ENCODE measurements around the gene AKAP6.

Gene AKAP6

DNA sequence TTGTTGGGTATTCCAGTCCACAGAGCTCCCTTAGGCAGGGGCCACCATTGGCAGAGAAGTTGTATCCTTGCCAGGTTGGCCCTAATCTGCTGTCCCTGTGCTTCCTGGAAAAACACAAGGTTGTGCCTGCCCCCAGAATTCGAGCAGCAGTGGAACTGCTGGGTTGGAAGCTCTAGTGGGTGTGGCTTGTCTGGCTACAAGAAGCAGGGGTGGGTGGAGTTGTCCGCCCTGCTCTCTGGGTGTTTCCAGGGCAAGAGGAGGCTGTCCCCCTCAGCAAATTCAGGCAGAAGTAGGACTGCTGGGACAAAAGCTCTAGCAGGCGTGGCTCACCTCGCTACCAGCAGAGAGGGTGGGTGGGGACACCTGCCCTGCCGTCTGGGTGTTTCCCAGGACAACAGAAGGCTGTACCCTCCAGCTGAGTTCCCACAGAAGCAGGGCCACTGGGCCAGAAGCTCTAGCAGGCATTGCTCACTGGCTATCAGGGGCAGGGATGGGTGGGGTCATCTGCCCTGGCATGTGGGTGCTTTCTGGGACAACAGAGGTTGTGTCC is 536.8 kb downstream of the AKAP6 start:
- TF ChIP-seq, protein P1, sequence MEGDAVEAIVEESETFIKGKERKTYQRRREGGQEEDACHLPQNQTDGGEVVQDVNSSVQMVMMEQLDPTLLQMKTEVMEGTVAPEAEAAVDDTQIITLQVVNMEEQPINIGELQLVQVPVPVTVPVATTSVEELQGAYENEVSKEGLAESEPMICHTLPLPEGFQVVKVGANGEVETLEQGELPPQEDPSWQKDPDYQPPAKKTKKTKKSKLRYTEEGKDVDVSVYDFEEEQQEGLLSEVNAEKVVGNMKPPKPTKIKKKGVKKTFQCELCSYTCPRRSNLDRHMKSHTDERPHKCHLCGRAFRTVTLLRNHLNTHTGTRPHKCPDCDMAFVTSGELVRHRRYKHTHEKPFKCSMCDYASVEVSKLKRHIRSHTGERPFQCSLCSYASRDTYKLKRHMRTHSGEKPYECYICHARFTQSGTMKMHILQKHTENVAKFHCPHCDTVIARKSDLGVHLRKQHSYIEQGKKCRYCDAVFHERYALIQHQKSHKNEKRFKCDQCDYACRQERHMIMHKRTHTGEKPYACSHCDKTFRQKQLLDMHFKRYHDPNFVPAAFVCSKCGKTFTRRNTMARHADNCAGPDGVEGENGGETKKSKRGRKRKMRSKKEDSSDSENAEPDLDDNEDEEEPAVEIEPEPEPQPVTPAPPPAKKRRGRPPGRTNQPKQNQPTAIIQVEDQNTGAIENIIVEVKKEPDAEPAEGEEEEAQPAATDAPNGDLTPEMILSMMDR (IDR thresholded peaks at IDR 0.05; ENCODE audit: low read depth, low read length, missing control alignments): no peak
- no peak for DNase-seq (ENCODE audit: low read depth)
- no peak overlapping the region for H3K4me3 ChIP-seq (ENCODE audit: low read depth, low read length)

DNA sequence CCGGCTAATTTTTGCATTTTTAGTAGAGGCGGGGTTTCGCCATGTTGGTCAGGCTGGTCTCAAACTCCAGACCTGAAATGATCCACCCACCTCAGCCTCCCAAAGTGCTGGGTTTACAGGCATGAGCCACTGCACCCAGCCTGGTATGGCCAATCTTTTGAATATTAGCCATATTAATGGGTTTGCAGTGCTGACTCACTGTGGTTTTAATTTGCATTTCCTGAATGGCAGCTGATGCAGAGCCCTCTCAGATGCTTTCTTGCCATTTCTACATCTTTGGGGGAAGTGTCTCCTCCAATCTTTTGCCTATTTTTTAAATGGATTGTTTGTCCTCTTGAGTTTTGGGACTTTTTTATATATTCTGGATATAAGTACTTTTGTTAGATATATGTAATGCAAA is 554.1 kb downstream of the AKAP6 start:
- H3K4me3 ChIP-seq (ENCODE audit: low read depth, low read length): no peak overlapping the region
- TF ChIP-seq, protein P1 (IDR thresholded peaks at IDR 0.05; ENCODE audit: low read depth, low read length, missing control alignments): no peak
- DNase-seq (ENCODE audit: low read depth): no peak

Data from GM12864 (cell line).